SK-N-SH treated with all-trans-retinoic acid at 6 μM for 48 hours (cell line): ENCODE data around the gene LIPH.

Source experiments
- ATAC-seq: fragments of 200-7000 bp; cut with Tn5 transposase; 3 replicates; pipeline ENCODE4 v1.9.1; 2020; ENCODE audit warnings: mild to moderate bottlenecking, moderate library complexity
- ARNTL ChIP-seq: fragments of 450-650 bp; formaldehyde crosslinking; IDR thresholded peaks from 2 replicates; pipeline ENCODE4 v1.5.0; 2020; ENCODE audit warnings: low read depth, mild to moderate bottlenecking, moderate library complexity, borderline replicate concordance
- CREB5 ChIP-seq: fragments of 250-450 bp; sonication (Bioruptor Pico); IDR thresholded peaks from 2 replicates; pipeline ENCODE4 v1.5.1; 2020; ENCODE audit warnings: low read depth, mild to moderate bottlenecking, moderate library complexity
- CSDC2 ChIP-seq: fragments of 250-450 bp; sonication (Bioruptor Pico); IDR thresholded peaks from 2 replicates; pipeline ENCODE4 v1.5.0; 2020; ENCODE audit warnings: mild to moderate bottlenecking, moderate library complexity
- CSRNP3 ChIP-seq: fragments of 250-450 bp; sonication (Bioruptor Pico); IDR thresholded peaks from 2 replicates; pipeline ENCODE4 v1.5.1; 2021; ENCODE audit warnings: mild to moderate bottlenecking, moderate library complexity
- ESRRG ChIP-seq: fragments of 250-450 bp; sonication (Bioruptor Pico); IDR thresholded peaks from 2 replicates; pipeline ENCODE4 v1.6.1; 2021; ENCODE audit warnings: mild to moderate bottlenecking
- GLIS3 ChIP-seq: fragments of 250-450 bp; sonication (Bioruptor Pico); IDR thresholded peaks from 2 replicates; pipeline ENCODE4 v1.5.0; 2020; ENCODE audit warnings: mild to moderate bottlenecking, moderate library complexity
- OSR1 ChIP-seq: fragments of 250-450 bp; sonication (Bioruptor Pico); IDR thresholded peaks from 2 replicates; pipeline ENCODE4 v1.8.0; 2022; ENCODE audit warnings: moderate library complexity, mild to moderate bottlenecking, inconsistent platforms
- PATZ1 ChIP-seq: fragments of 250-450 bp; sonication (Bioruptor Pico); IDR thresholded peaks from 2 replicates; pipeline ENCODE4 v1.8.0; 2020; ENCODE audit warnings: mild to moderate bottlenecking, moderate library complexity, borderline replicate concordance
- PPARA ChIP-seq: fragments of 250-450 bp; sonication (Bioruptor Pico); IDR thresholded peaks from 2 replicates; pipeline ENCODE4 v1.5.0; 2020; ENCODE audit warnings: mild to moderate bottlenecking, borderline replicate concordance
- SNAI2 ChIP-seq: fragments of 250-450 bp; sonication (Bioruptor Pico); IDR thresholded peaks from 2 replicates; pipeline ENCODE4 v1.5.0; 2020; ENCODE audit warnings: mild to moderate bottlenecking, moderate library complexity
- TCF4 ChIP-seq: fragments of 250-450 bp; sonication (Bioruptor Pico); IDR thresholded peaks from 2 replicates; pipeline ENCODE4 v1.8.0; 2021; ENCODE audit warnings: mild to moderate bottlenecking, moderate library complexity, borderline replicate concordance
- TSHZ2 ChIP-seq: fragments of 250-450 bp; sonication (Bioruptor Pico); IDR thresholded peaks from 2 replicates; pipeline ENCODE4 v1.5.0; 2020; ENCODE audit warnings: mild to moderate bottlenecking, moderate library complexity
- ZC3H10 ChIP-seq: fragments of 250-450 bp; sonication (Bioruptor Pico); IDR thresholded peaks from 2 replicates; pipeline ENCODE4 v1.5.1; 2021; ENCODE audit warnings: mild to moderate bottlenecking, moderate library complexity
- ZFP3 ChIP-seq: fragments of 250-450 bp; sonication (Bioruptor Pico); IDR thresholded peaks from 2 replicates; pipeline ENCODE4 v1.5.0; 2020; ENCODE audit warnings: mild to moderate bottlenecking, moderate library complexity
- ZFP30 ChIP-seq: fragments of 450-650 bp; formaldehyde crosslinking; IDR thresholded peaks from 2 replicates; pipeline ENCODE4 v1.5.0; 2022; ENCODE audit warnings: mild to moderate bottlenecking, moderate library complexity
- ZNF565 ChIP-seq: fragments of 450-650 bp; formaldehyde crosslinking; conservative IDR thresholded peaks from 2 replicates; pipeline ENCODE4 v1.5.0; 2020; ENCODE audit warnings: low read depth, mild to moderate bottlenecking, moderate library complexity
- ZNF70 ChIP-seq: fragments of 450-650 bp; formaldehyde crosslinking; IDR thresholded peaks from 2 replicates; pipeline ENCODE4 v1.5.0; 2020; ENCODE audit warnings: mild to moderate bottlenecking, moderate library complexity
- ZNF8 ChIP-seq: fragments of 450-650 bp; formaldehyde crosslinking; IDR thresholded peaks from 2 replicates; pipeline ENCODE4 v1.5.0; 2020; ENCODE audit warnings: mild to moderate bottlenecking, moderate library complexity

The LIPH gene

GRCh38 chr3:185527364-185527763 is 25.0 kb downstream of the LIPH start:
- TF ChIP-seq TSHZ2 (CRISPR knock-in tag), result no peak
- no peak for TF ChIP-seq TCF4 (CRISPR knock-in tag)
- no peak for TF ChIP-seq ARNTL
- no peak for TF ChIP-seq SNAI2
- no peak for TF ChIP-seq ZNF565
- TF ChIP-seq ZFP3 (CRISPR knock-in tag), result no peak
- TF ChIP-seq ESRRG (CRISPR knock-in tag), result no peak
- no peak for TF ChIP-seq CSDC2 (CRISPR knock-in tag)
- ATAC-seq, result no peak

GRCh38 chr3:185526349-185526951 is 25.9 kb downstream of the LIPH start:
- TF ChIP-seq PPARA (CRISPR knock-in tag) (no peak), ZNF8 (CRISPR knock-in tag) (no peak), ESRRG (CRISPR knock-in tag) (no peak), CSRNP3 (no peak), ZNF565 (no peak), ZFP3 (CRISPR knock-in tag) (no peak), ZC3H10 (CRISPR knock-in tag) (no peak), CREB5 (CRISPR knock-in tag) (no peak), CSDC2 (CRISPR knock-in tag) (no peak), ARNTL (no peak), ZFP30 (CRISPR knock-in tag) (no peak), GLIS3 (CRISPR knock-in tag) (no peak), TSHZ2 (CRISPR knock-in tag) (no peak), PATZ1 (no peak)
- ATAC-seq, result no peak

- no peak for TF ChIP-seq ZNF8 (CRISPR knock-in tag)
- TF ChIP-seq ARNTL, result no peak
- TF ChIP-seq ZNF70 (CRISPR knock-in tag), result no peak
- TF ChIP-seq ZC3H10 (CRISPR knock-in tag), result no peak
- no peak for TF ChIP-seq ZFP3 (CRISPR knock-in tag)
- TF ChIP-seq TCF4 (CRISPR knock-in tag), result no peak
- no peak for TF ChIP-seq OSR1 (CRISPR knock-in tag)
- no peak for TF ChIP-seq PPARA (CRISPR knock-in tag)
- no peak for TF ChIP-seq GLIS3 (CRISPR knock-in tag)
- no peak for ATAC-seq
Measured at GRCh38 chr3:185521349-185522138, 30.8 kb downstream of the LIPH start.
